ENCODE measurements around the gene CATSPERD. TPM values are rescaled to one million over a fixed set of nuclear protein-coding genes. Genes with fewer than 3 reads are reported as not detected.

The CATSPERD gene
- total RNA-seq, 1 donor from 2014 or later = not detected

DNA sequence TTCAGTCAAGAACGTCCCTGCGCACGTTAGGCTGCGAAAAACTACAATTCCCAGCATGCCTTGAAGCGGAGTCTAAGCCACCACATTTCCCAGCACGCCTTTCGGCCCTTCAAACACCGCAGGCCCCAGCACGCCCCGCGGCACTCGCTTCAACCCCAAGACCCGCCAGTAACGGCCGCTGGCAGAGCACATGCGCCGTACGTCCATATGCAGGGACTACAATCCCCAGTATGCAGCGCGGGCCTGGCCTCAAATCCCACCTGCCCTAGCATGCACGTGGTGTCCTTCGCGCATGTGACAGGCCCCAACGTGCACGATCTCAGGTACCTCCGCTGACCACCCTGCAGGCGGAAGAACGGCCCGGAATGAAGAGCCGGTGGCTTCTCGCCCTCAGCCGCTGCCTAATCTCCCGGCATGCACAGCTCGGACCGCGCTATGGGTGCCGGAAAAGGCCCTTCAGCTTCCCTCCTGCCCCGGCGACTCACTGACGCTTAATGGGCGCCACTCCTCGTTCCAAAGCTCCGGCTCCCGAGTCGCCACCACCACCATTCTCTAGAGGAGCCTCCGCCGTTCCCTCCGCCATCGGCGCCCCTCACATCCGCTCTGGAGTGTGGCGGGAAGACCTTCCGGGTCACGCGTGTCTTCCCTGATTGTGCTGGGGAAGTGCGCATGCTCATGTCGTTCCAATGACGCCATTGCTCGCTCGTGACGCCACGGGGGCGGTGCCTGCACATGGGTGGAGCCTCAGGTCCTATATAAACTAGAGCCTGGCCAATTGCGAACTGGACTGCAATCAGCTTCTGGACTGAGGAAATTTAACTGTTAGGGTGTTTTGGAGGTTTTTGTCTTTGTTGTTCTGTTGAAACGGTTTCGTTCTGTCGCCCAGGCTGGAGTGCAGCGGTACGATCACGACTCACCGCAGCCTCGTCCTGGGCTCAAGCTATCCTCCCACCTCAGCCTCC lies 70.4 kb downstream of the CATSPERD start, which contains the start of gene DUS3L:
TSS of gene DUS3L (minus strand) at position 605 of the 962 bp plus-strand sequence. CDS start at position 583, 22 bp downstream.
- H3K4me2 ChIP-seq = peak within 1 kb of the TSS; percentile 77
- H3K9ac ChIP-seq = peak within 1 kb of the TSS; percentile 40
- H3K36me3 ChIP-seq = no peaks in the 10 kb centered on the region
- Mint-ChIP-seq H3K27ac (peak within 1 kb of the TSS; percentile 94), H3K4me3 (peak within 1 kb of the TSS; percentile 99), H3K36me3 (peaks cover 15% of the 10 kb centered on the region), H3K9me3 (no peaks in the 10 kb centered on the region), H3K27me3 (ENCODE audit: insufficient read depth, low read depth) (peaks cover 14% of the 10 kb centered on the region), H3K4me1 (peaks cover 13% of the 10 kb centered on the region)
- H3F3A ChIP-seq (ENCODE audit: low read depth) = peaks cover 20% of the 10 kb centered on the region
- peaks cover 2% of the 10 kb centered on the region for H3K79me2 ChIP-seq (ENCODE audit: low read depth)
- H3K27ac ChIP-seq = peak within 1 kb of the TSS; percentile 77
- H3K4me3 ChIP-seq = peak within 1 kb of the TSS; percentile 67
- no peaks in the 10 kb centered on the region for H4K20me1 ChIP-seq (ENCODE audit: low read depth)
- no peaks in the 10 kb centered on the region for H3K27me3 ChIP-seq
- TF ChIP-seq, protein P1, sequence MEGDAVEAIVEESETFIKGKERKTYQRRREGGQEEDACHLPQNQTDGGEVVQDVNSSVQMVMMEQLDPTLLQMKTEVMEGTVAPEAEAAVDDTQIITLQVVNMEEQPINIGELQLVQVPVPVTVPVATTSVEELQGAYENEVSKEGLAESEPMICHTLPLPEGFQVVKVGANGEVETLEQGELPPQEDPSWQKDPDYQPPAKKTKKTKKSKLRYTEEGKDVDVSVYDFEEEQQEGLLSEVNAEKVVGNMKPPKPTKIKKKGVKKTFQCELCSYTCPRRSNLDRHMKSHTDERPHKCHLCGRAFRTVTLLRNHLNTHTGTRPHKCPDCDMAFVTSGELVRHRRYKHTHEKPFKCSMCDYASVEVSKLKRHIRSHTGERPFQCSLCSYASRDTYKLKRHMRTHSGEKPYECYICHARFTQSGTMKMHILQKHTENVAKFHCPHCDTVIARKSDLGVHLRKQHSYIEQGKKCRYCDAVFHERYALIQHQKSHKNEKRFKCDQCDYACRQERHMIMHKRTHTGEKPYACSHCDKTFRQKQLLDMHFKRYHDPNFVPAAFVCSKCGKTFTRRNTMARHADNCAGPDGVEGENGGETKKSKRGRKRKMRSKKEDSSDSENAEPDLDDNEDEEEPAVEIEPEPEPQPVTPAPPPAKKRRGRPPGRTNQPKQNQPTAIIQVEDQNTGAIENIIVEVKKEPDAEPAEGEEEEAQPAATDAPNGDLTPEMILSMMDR (IDR thresholded peaks at IDR 0.05) = no peak
- TF ChIP-seq EZH2phosphoT487 (IDR thresholded peaks at IDR 0.05) (no peak), EZH2 (IDR thresholded peaks at IDR 0.05) (no peak)
- no peaks in the 10 kb centered on the region for H3K4me1 ChIP-seq
- H2AFZ ChIP-seq (replicated peaks) = peak within 1 kb of the TSS; percentile 86
- no peaks in the 10 kb centered on the region for H3K9me3 ChIP-seq (ENCODE audit: low read depth)
- DNase-seq (ENCODE audit: low spot score) = peak; percentile 99

DNA sequence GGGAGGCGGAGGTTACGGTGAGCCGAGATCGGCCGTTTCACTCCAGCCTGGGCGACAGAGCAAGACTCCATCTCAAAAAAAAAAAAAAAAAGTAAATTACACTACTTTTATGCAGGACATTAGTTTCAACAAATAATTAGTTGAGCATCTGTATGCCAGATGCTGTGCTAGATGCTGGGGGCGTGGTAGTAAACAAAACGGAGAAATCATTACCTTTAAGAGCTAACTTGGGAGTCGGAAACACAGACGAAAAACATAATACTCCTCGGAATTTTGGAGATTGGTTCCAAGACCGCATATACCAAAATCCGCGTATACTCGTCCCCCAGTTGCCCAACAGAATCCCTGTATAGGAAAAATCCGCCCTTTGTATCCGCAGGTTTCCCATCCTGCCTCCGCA lies 71.8 kb downstream of the CATSPERD start:
- Histone ChIP-seq H4K20me1 (ENCODE audit: low read depth) (no peaks in the 10 kb centered on the region), H3K27me3 (no peaks in the 10 kb centered on the region), H3K79me2 (ENCODE audit: low read depth) (peaks cover 2% of the 10 kb centered on the region), H3K27ac (no peak overlapping the region), H3K36me3 (no peaks in the 10 kb centered on the region), H3K4me1 (no peaks in the 10 kb centered on the region), H3K9me3 (ENCODE audit: low read depth) (no peaks in the 10 kb centered on the region), H2AFZ (replicated peaks) (no peak overlapping the region), H3K9ac (no peak overlapping the region), H3K4me3 (no peak overlapping the region), H3K4me2 (no peak overlapping the region), H3F3A (ENCODE audit: low read depth) (peaks cover 20% of the 10 kb centered on the region)
- Mint-ChIP-seq H3K4me1 (peaks cover 13% of the 10 kb centered on the region), H3K4me3 (no peak overlapping the region), H3K9me3 (no peaks in the 10 kb centered on the region), H3K27me3 (ENCODE audit: insufficient read depth, low read depth) (peaks cover 12% of the 10 kb centered on the region), H3K36me3 (peaks cover 10% of the 10 kb centered on the region), H3K27ac (no peak overlapping the region)
- no peak for DNase-seq (ENCODE audit: low spot score)
- TF ChIP-seq, protein P1 (IDR thresholded peaks at IDR 0.05) = no peak
- TF ChIP-seq EZH2 (IDR thresholded peaks at IDR 0.05) (no peak), EZH2phosphoT487 (IDR thresholded peaks at IDR 0.05) (no peak)

DNA sequence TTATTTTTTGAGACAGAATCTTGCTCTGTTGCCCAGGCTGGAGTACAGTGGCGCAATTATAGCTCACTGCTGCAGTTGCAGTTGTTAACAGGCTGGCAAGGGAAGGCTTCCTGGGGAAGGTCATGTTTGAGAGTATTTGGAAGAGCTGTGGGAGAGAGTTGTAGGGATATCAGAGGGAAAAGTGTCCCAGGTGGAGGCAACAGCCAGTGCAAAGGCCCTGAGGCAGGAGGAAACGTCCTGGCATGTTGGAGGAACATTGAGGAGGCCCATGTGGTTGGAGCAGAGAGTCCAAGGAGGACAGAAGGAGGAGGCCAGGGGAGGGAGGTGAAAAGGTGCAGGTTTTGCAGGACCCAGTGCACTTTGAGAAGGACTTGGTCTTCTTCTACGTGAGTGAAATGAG lies 72.8 kb downstream of the CATSPERD start:
- Histone ChIP-seq H3K4me3 (no peak overlapping the region), H3K27me3 (no peaks in the 10 kb centered on the region), H3K79me2 (ENCODE audit: low read depth) (peaks cover 2% of the 10 kb centered on the region), H3K4me1 (no peaks in the 10 kb centered on the region), H3F3A (ENCODE audit: low read depth) (peaks cover 20% of the 10 kb centered on the region), H2AFZ (replicated peaks) (no peak overlapping the region), H3K9ac (no peak overlapping the region), H3K27ac (no peak overlapping the region), H3K9me3 (ENCODE audit: low read depth) (no peaks in the 10 kb centered on the region), H3K4me2 (no peak overlapping the region), H4K20me1 (ENCODE audit: low read depth) (no peaks in the 10 kb centered on the region), H3K36me3 (no peaks in the 10 kb centered on the region)
- no peak for DNase-seq (ENCODE audit: low spot score)
- TF ChIP-seq, protein P1 (IDR thresholded peaks at IDR 0.05) = no peak
- TF ChIP-seq EZH2phosphoT487 (IDR thresholded peaks at IDR 0.05) (no peak), EZH2 (IDR thresholded peaks at IDR 0.05) (no peak)
- peaks cover 8% of the 10 kb centered on the region for H3K36me3 Mint-ChIP-seq
- H3K4me1 Mint-ChIP-seq = peaks cover 13% of the 10 kb centered on the region
- peaks cover 12% of the 10 kb centered on the region for H3K27me3 Mint-ChIP-seq (ENCODE audit: insufficient read depth, low read depth)
- H3K4me3 Mint-ChIP-seq = peak overlapping the region; percentile 70
- no peaks in the 10 kb centered on the region for H3K9me3 Mint-ChIP-seq
- peak overlapping the region; percentile 80 for H3K27ac Mint-ChIP-seq
